ENCODE data around the gene ROCK2.

The ROCK2 gene

GRCh38 chr2:11388262-11389051 lies 44.0 kb upstream of the ROCK2 start:
- TF ChIP-seq FOXM1 (IDR thresholded peaks at IDR 0.05; ENCODE audit: borderline replicate concordance) = no peak
- POLR2A ChIA-PET = interaction anchor here (1.3 kb wide), 1 partner anchor 44 kb away, joined by 4 read pairs; the partner anchor contains the start of gene ROCK2
- DNase-seq (ENCODE audit: extremely low spot score) = no peak
- CTCF ChIA-PET = no interaction called here

- TF ChIP-seq FOXM1 (IDR thresholded peaks at IDR 0.05; ENCODE audit: borderline replicate concordance) (no peak), FOXK2 (IDR thresholded peaks at IDR 0.05) (no peak), ELF4 (IDR thresholded peaks at IDR 0.05) (no peak), SP1 (IDR thresholded peaks at IDR 0.05) (no peak), PKNOX1 (IDR thresholded peaks at IDR 0.05) (no peak), CTBP1 (IDR thresholded peaks at IDR 0.05; ENCODE audit: borderline replicate concordance) (no peak), TARDBP (IDR thresholded peaks at IDR 0.05) (no peak), SUZ12 (IDR thresholded peaks at IDR 0.05) (no peak), ARNT (IDR thresholded peaks at IDR 0.05) (no peak), HDGF (IDR thresholded peaks at IDR 0.05; ENCODE audit: borderline replicate concordance) (no peak), BHLHE40 (IDR thresholded peaks at IDR 0.05; ENCODE audit: borderline replicate concordance) (no peak), LEF1 (IDR thresholded peaks at IDR 0.05; ENCODE audit: borderline replicate concordance) (no peak), FOXA1 (IDR thresholded peaks at IDR 0.05) (no peak), ZNF384 (IDR thresholded peaks at IDR 0.05) (no peak), L3MBTL2 (conservative IDR thresholded peaks at IDR 0.05) (no peak), NFRKB (IDR thresholded peaks at IDR 0.05) (no peak)
- ChIA-PET POLR2A (interaction anchor here (1.3 kb wide), 1 partner anchor 43 kb away, joined by 4 read pairs; the partner anchor contains the start of gene ROCK2), CTCF (no interaction called here)
- DNase-seq (ENCODE audit: extremely low spot score) = no peak
Observed at GRCh38 chr2:11387843-11388242, 43.4 kb upstream of the ROCK2 start.

DNA sequence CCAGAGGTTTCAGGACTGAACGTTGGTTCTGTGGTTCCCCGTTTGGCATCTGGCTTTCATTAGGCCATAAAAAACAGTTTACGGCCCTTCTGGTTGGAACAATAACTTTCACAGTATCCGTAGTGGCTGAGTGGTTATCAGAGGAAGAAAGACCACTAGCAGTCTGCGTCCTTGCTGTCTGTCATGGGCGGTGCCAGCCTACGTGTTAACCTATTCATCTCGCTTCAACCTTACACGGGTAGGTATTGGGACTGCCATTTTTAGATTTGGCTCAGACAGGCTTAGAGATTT lies 42.6 kb upstream of the ROCK2 start:
- DNase-seq (ENCODE audit: extremely low spot score) = no peak
- CTCF ChIA-PET = no interaction called here
- TF ChIP-seq FOXA1 (IDR thresholded peaks at IDR 0.05) (no peak), TARDBP (IDR thresholded peaks at IDR 0.05) (no peak), ZNF384 (IDR thresholded peaks at IDR 0.05) (no peak), NFRKB (IDR thresholded peaks at IDR 0.05) (no peak), FOXK2 (IDR thresholded peaks at IDR 0.05) (no peak), SUZ12 (IDR thresholded peaks at IDR 0.05) (no peak), SP1 (IDR thresholded peaks at IDR 0.05) (no peak), HDGF (IDR thresholded peaks at IDR 0.05; ENCODE audit: borderline replicate concordance) (no peak), ELF4 (IDR thresholded peaks at IDR 0.05) (no peak)
- POLR2A ChIA-PET = interaction anchor here (2.4 kb wide), 1 partner anchor 43 kb away, joined by 7 read pairs; the partner anchor contains the start of gene ROCK2

DNA sequence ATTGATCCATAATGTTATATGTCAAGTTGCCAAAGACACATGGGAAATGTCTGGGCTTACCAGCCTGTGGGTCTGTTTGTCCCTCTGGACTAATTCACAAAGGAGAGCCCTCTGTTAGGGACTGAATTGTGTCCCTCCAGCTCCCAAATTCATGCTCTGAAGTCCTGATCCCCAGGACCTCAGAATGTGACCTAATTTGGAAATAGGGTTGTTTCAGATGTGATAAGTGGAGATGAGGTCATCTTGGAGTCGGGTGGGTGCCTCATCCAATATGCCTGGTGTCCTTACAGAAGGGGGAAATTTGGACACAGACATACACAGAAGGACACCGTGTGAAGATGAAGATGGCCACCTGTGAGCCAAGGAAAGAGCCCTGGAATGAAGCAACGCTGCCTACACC lies 41.4 kb upstream of the ROCK2 start:
- CTCF ChIA-PET = no interaction called here
- POLR2A ChIA-PET = interaction anchor here (2.4 kb wide), 1 partner anchor 42 kb away, joined by 7 read pairs; the partner anchor contains the start of gene ROCK2
- DNase-seq (ENCODE audit: extremely low spot score) = no peak
- TF ChIP-seq FOXA1 (IDR thresholded peaks at IDR 0.05) = no peak
- TF ChIP-seq FOXK2 (IDR thresholded peaks at IDR 0.05) = no peak
- TF ChIP-seq LEF1 (IDR thresholded peaks at IDR 0.05; ENCODE audit: borderline replicate concordance) = no peak
- TF ChIP-seq ELF4 (IDR thresholded peaks at IDR 0.05) = no peak
- no peak for TF ChIP-seq NFRKB (IDR thresholded peaks at IDR 0.05)
- no peak for TF ChIP-seq BHLHE40 (IDR thresholded peaks at IDR 0.05; ENCODE audit: borderline replicate concordance)
- no peak for TF ChIP-seq CTBP1 (IDR thresholded peaks at IDR 0.05; ENCODE audit: borderline replicate concordance)
- no peak for TF ChIP-seq FOXM1 (IDR thresholded peaks at IDR 0.05; ENCODE audit: borderline replicate concordance)
- TF ChIP-seq SUZ12 (IDR thresholded peaks at IDR 0.05) = no peak
- TF ChIP-seq SP1 (IDR thresholded peaks at IDR 0.05) = no peak
- TF ChIP-seq ARNT (IDR thresholded peaks at IDR 0.05) = no peak

DNA sequence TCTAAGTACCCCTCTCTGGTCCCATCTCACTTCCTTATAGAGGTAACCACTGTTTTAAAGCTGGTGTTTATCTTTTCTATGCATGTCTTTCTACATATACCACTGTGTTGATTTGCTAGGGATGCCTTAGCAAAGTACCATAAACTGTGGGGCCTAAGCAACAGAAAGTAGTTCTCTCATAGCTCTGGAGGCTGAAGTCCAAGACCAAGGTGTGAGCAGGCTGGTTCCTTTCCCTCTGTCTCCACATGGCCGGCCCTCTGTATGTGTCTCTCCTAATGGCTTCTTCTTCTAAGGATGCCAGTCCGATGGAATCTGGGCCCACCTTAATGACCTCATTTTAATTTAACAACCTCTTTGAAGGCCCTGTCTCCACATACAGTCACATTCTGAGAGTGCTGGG lies 40.8 kb upstream of the ROCK2 start:
- ChIA-PET POLR2A (interaction anchor here (2.4 kb wide), 1 partner anchor 41 kb away, joined by 7 read pairs; the partner anchor contains the start of gene ROCK2), CTCF (no interaction called here)
- DNase-seq (ENCODE audit: extremely low spot score) = no peak
- TF ChIP-seq ZNF384 (IDR thresholded peaks at IDR 0.05) = no peak
- TF ChIP-seq TARDBP (IDR thresholded peaks at IDR 0.05) = no peak
- TF ChIP-seq HDGF (IDR thresholded peaks at IDR 0.05; ENCODE audit: borderline replicate concordance) = no peak
- TF ChIP-seq NFRKB (IDR thresholded peaks at IDR 0.05) = no peak
- no peak for TF ChIP-seq SP1 (IDR thresholded peaks at IDR 0.05)
- no peak for TF ChIP-seq FOXA1 (IDR thresholded peaks at IDR 0.05)
- TF ChIP-seq FOXM1 (IDR thresholded peaks at IDR 0.05; ENCODE audit: borderline replicate concordance) = no peak
- no peak for TF ChIP-seq FOXK2 (IDR thresholded peaks at IDR 0.05)
- TF ChIP-seq ELF4 (IDR thresholded peaks at IDR 0.05) = no peak

DNA sequence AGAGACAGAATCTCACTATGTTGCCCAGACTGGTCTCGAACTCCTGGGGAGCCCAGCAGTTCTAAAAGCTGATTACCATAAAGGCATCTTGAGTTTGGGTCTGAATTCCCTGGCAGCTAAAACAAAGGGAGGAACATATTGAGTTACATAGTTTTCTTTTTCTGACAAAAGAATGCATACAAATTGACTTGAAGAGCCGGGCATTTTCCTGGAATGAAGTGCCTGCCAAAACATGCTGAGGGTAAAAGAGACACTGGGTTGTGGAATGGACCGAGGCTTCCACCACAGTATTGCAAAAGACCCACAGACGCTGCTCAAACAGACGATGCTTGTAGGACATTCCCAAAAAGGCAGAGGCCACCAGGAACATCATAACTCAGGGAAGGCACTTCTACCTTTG lies 35.1 kb upstream of the ROCK2 start:
- DNase-seq (ENCODE audit: extremely low spot score) = no peak
- TF ChIP-seq TARDBP (IDR thresholded peaks at IDR 0.05) (no peak), PKNOX1 (IDR thresholded peaks at IDR 0.05) (no peak), L3MBTL2 (conservative IDR thresholded peaks at IDR 0.05) (no peak), NFRKB (IDR thresholded peaks at IDR 0.05) (no peak), LEF1 (IDR thresholded peaks at IDR 0.05; ENCODE audit: borderline replicate concordance) (no peak), SP1 (IDR thresholded peaks at IDR 0.05) (no peak), BHLHE40 (IDR thresholded peaks at IDR 0.05; ENCODE audit: borderline replicate concordance) (no peak), ELF4 (IDR thresholded peaks at IDR 0.05) (no peak), HDGF (IDR thresholded peaks at IDR 0.05; ENCODE audit: borderline replicate concordance) (no peak), FOXA1 (IDR thresholded peaks at IDR 0.05) (no peak), FOXM1 (IDR thresholded peaks at IDR 0.05; ENCODE audit: borderline replicate concordance) (no peak), SUZ12 (IDR thresholded peaks at IDR 0.05) (no peak), ZNF384 (IDR thresholded peaks at IDR 0.05) (no peak), ARNT (IDR thresholded peaks at IDR 0.05) (no peak)
- ChIA-PET POLR2A (no interaction called here), CTCF (no interaction called here)

Measured in HEK293T (cell line).